Stimulated activated CD4-positive, alpha-beta T cell treated with anti-CD3 and anti-CD28 coated beads, Interleukin-4, amount 100 ng/mL, for 48 hours (primary cell): ENCODE data around the gene SPSB4.

Experiments
- DNase-seq, 2 donors: peaks; one replicate each; pipeline ENCODE4 v3.0.0-alpha.2; 2020; ENCODE audit warnings: low read depth in 2 of 2

SPSB4 gene

DNA sequence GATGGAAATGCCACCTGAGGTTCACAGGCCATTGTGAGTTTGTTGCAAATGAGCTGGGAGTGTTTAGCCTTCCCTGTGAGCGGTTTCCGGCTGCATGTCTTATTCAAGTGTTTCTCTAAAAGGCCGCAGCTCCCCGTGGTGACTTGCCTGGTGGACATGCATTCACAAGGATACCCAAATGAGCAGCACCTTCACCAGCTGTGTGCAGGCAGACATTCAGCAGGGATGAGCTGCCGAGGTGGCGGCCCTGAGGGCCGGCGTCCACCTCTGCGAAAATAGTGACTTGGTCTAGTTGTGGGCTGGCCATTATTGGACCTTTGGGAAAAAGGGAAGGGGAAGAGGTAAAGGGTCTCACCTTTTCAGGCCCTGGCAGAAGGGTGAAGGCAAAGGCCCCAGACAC lies 23.4 kb downstream of the SPSB4 start:
- no peak for DNase-seq

DNA sequence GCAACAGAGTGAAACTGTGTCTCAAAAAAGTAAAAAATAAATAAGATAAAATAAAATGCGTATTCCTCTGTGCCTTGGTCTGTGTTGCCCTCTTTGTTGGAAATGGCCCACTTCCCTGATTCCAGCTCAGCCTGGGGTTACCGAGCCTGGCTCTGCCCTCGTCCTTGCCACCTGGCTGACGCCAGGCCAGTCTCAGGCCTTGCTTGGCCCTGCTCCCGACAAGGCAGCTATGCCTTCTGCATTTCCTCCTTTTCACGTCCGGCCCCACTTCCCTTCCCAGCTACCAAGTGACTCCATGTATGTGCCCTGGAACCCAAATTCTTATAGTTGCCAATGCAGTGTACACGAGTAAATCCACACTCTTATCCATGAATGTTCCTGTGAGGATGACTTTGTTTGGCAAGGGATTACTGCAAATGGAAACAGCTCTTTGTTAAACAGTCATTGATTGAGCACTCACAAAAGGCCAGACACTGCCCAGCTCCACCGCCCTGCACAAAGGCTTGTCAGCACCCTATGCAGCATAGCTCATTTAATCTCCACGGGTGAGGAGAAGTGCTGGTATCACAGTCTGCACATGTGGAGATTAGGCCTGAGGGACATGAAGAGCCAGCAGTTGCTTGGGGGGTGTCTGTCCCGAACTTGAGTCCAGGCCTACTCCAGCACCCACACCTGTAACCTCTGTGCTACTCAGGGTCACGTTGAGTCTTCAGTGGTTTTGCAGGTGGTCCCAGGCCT lies 25.1 kb downstream of the SPSB4 start:
- no peak for DNase-seq

- DNase-seq = no peak
These were observed 25.8 kb downstream of the SPSB4 start for GRCh38 chr3:141076797-141077571.

DNA sequence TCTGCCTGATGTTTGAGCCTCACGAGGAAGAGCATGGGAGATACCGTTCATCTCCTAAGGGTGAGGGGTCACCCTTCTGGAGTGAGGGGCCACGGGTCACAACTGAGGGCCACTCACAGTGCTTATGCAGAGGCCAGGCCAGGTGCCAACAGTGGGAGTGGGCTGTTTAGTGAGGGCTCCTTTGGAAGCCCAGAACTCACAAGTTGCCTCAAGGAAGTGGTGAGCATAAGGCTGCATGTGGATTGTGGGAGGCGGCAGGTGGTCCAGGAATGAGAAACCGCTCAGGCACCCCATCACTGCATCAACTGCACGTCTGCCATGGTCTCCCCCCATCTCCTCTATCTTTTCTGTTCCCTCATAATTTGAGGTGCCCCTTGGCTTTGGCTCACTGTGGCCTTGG lies 26.5 kb downstream of the SPSB4 start:
- no peak for DNase-seq

- DNase-seq = no peak
These were observed 27.1 kb downstream of the SPSB4 start for GRCh38 chr3:141078200-141078599.

GRCh38 chr3:141080431-141080830 lies 29.3 kb downstream of the SPSB4 start:
- no peak for DNase-seq

DNA sequence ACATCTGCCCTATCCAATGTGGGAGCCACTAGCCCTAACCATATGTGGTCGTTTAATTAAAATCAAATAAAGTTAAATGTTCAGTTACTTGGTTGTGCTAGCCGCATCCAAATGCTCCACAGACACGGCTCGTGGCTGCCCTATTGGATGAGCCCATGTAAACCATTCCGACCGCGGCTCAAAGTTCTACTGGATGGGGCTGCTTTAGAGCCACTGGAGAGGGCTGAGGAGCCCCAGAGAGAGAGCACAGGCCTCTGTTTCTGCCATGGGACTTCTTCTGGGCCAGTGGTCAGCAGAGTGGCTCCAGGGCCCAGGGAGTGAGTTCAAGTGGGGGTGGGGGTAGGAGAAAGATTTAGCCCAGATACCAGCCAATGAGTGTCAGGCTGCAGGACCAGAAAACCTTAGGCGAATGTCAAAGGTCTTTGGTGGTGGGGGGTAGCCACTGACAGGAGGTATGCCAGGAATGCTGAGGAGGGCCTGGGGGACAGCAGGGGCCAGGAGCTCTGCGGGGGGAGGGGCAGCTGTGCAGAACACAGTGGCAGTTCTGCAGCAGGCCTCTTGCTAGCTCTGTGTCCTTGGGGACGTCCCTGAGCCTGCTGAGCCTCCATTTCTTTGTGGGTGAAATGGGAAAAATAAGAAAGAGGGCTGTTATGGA lies 30.1 kb downstream of the SPSB4 start:
- no peak for DNase-seq

DNA sequence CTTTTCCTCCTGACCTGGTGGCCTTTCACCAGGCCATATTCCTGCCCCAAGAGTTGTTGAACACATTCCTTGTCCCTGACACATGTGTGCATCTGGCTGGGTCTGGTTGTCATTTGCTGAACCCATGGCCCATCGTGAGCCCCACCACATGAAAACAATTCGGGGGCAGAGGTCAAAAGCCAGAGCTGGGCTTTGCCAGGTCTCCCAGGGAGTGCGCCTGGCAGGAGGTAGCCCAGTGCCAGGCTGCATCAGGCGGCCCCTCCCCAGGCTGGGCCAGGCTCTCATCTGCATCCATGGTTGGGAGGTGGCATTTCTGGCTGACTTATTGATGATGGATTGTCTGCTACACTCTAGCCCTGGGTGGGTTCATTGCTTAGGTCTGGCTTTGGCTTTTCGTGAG lies 30.9 kb downstream of the SPSB4 start:
- DNase-seq = no peak

DNA sequence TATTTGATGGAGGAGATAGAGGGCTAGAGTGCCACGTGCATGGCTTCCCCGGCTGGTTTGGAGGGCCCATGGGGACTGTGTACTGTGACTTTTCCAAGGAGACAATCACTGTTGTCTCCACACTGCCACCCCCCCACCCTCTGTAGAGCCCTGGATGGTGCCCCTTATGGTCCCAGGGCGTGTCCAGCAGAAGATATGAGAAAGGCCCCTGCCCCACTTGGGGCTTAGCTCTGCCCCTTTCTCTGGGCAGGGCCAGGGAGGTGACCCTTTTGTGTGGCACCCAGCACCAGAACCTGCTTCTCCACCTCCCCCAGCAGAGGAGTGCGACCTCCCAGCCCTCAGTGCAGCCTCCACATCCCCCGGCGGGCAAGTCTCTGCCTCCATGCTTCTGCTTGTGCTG lies 32.1 kb downstream of the SPSB4 start:
- no peak for DNase-seq

DNA sequence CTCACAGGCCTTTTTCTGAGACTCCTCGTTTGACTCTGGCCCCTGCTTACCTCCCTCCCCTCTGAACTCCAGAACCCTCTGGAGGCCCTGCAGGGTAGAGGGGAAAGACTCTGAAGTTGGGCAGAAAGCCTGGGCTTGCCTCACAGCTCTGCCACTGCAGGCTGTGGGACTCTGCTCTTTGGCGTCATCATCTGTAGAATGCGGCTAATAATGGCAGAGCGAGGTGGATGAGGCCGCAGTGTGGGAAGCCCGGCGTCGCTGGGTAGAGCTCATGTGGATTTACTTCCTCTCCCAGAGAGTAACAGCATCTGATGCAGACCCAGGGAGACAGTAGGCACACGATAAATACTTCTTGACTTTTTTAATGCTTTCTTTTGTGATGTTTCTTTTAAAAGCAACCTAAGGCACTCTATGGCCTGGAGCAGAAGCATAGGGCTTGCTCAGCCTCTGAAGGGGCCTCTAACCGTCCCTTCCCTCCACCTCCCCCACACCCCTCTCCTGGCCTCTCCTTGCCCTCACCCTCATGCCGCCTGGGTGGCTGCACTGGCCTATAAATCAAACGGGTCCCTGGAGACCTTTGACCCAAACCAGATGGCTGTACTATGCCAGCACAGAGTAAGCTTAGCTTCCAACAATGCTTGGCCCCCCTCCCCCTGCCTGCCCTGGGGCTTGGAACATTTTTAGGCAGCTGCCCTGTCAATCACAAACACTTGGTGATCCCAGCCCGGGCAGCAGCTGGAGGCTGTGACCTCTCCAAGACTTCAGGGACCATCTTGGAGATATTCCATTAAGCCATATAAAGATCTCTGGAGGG lies 32.9 kb downstream of the SPSB4 start:
- no peak for DNase-seq

GRCh38 chr3:141085343-141086070 lies 34.4 kb downstream of the SPSB4 start:
- no peak for DNase-seq

- no peak for DNase-seq
These were observed 35.0 kb downstream of the SPSB4 start for GRCh38 chr3:141086188-141086587.

- DNase-seq = no peak
These were observed 36.1 kb downstream of the SPSB4 start for GRCh38 chr3:141087076-141087777.

- no peak for DNase-seq
These were observed 36.6 kb downstream of the SPSB4 start for GRCh38 chr3:141087778-141088130.

DNA sequence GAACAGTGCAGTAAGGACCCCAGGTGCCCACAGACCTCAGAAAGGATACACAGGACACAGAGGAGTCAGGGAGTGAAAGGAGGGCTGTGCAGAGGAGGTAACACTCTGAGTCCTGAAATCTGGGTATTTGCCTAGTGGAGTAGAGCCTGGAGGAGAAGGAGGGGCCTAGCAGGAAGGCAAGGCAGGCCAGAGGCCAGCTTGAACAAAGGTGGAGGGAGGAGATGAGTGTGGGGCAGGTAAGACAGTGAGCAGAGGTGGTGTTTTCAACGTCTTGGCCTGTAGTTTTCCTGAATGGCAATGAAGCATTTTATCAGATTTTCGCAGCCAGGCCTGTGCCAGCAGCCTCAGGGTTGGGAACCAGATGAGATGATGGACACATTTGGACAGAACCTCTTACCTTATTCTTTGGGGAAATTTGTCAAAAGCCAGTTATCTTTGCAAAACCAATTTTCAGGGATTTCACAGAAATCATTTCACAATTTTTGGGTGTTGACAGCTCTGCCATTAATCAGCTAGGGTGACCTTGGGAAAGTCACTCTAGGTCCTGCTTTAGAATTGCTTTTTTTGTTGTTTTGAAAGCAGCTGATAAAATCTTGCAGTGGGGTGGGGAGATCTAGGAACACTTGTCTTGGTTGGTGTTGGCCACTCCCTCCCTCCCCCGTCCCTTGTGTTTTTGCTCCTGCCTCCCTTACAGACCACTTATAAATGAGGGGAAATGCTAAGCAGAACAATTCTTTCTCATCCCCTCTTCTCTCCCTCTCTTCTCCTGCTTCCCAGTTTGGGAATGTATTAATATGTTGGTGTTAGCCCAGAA lies 38.4 kb downstream of the SPSB4 start:
- no peak for DNase-seq

- DNase-seq = no peak
These were observed 40.3 kb downstream of the SPSB4 start for GRCh38 chr3:141091426-141091825.

DNA sequence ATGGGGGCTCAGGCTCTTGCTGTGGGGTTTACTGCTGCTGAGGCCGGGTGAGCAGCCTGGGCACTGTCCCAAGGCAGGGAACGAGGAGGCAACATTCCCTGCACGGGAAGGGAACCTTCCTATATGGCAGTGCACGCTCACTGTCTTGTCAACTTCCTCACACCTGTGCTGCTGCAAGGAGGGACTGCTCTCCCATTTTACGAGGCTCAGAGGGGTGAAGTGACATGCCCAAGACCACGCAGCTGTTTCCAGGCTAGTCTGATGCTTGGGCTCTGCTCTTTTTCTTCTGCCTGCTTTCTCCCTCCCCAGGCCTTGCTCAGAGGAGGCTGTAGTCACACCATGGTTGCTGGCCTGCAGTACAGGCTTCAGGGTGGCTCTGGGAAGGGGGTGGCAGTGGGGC lies 41.5 kb downstream of the SPSB4 start:
- DNase-seq = no peak

DNA sequence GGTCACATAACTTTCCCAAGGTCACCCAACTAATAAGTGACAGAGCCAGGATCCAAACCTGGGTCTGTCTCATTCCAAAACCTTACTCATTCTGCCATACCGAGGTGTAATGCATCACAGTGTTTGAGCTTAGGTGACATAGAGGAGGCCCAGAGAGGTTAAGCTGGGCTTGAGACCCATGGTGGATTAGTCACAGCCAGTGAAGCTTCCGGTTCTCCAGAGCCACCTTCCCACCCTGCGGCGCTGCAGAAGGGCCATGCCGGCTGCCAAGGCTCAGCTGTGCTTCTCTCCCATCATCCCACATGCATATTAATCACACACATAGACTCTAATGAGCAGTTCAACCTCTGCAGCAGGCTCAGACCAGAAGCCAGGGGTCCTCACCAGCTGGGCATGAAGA lies 42.2 kb downstream of the SPSB4 start:
- no peak for DNase-seq

DNA sequence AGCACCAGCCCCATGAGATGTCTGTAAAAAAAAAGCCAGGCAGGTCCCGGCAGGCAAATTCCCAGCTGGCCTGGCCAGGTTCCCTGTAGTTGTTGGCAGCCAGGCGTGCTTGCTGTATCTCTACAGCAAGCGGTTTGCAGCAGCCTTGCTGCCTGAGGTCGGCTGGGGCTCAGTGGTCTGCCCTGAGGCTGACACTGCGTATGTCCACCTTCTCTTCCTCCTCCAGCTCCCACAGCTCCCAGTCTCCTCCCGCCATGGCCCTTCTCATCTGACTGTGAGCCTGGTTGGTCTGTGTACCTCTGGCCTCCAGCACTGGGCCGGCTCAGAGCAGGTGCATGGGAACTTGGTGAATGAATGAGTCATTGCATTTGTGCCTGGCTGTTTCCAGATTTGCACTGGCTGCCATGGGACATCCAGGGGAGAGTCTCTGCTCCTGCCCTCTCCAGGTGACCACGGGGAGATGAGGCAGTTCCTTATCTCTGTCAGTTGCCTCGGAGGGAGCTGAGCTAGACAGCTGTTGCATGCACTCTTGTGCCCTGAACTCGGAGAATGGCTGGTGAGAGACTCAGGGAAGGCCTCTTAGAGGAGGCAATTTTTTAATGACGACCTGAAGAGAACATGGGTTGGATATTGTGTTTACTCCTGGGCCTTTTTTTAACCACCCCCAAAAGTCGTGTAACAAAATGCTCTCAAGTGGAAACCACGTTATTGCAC lies 43.0 kb downstream of the SPSB4 start:
- DNase-seq = no peak
